Occipital lobe (tissue), 1 donor: ENCODE measurements around the gene STOML3. TPM values are rescaled to one million over a fixed set of nuclear protein-coding genes. Genes with fewer than 3 reads are reported as not detected.

Experiments
- total RNA-seq: library from RNA; depleted of rRNA; stranded (reverse); fragments of >200 nt; gene quantifications from one replicate; pipeline ENCODE4 v1.2.3, GENCODE V29; 2014

Gene STOML3
- total RNA-seq, 1 donor from 2014 or later, result 0.16 TPM

Other genes starting within 250 kb of the STOML3 start
- 33.1 TPM for gene PROSER1, start 47.3 kb upstream of the STOML3 start, total RNA-seq
- gene NHLRC3, start 47.6 kb upstream of the STOML3 start, total RNA-seq, result 51.8 TPM